Keratinocyte (primary cell): Measurements from ENCODE around the gene CHCHD10.

Source experiments
- EZH2 ChIP-seq: IDR thresholded peaks from one replicate; pipeline ENCODE4 v1.6.1; 2012; ENCODE audit warnings: inconsistent platforms, mild to moderate bottlenecking, low read length, moderate library complexity
- TF ChIP-seq, protein P1 (sequence below), 3 experiments: IDR thresholded peaks in 1 of 3; conservative IDR thresholded peaks in 1 of 3; optimal IDR thresholded peaks in 1 of 3; 2 replicates in 2 of 3; 3 replicates in 1 of 3; pipeline versions ENCODE3 to v1.5.1; 2011; ENCODE audit warnings: low read length in 3 of 3, mild to moderate bottlenecking in 3 of 3, moderate library complexity in 2 of 3, control low read depth in 1 of 3, inconsistent platforms in 1 of 3; ENCODE audit not compliant: insufficient read depth in 2 of 3; ENCODE audit errors: extremely low read depth in 1 of 3

DNA sequence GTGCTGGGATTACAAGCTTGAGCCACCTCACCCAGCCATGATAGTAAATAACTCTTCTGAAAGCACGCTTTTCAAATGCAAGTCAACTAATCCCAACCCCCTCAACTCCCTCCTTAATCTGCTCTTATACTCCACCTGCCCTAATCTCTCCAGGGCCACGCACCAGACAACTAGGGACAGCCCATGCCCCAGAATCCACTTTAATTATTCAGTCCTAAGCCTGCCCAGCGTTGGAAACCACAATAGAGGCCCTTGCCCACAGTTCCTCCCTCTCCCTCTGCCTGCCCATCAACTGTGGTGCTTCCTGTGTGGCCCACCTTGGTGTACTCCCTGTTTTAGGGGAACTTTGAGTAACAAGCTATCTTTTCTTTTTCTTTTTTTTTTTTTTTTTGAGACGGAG lies 10.9 kb downstream of the CHCHD10 start:
- TF ChIP-seq, protein P1, sequence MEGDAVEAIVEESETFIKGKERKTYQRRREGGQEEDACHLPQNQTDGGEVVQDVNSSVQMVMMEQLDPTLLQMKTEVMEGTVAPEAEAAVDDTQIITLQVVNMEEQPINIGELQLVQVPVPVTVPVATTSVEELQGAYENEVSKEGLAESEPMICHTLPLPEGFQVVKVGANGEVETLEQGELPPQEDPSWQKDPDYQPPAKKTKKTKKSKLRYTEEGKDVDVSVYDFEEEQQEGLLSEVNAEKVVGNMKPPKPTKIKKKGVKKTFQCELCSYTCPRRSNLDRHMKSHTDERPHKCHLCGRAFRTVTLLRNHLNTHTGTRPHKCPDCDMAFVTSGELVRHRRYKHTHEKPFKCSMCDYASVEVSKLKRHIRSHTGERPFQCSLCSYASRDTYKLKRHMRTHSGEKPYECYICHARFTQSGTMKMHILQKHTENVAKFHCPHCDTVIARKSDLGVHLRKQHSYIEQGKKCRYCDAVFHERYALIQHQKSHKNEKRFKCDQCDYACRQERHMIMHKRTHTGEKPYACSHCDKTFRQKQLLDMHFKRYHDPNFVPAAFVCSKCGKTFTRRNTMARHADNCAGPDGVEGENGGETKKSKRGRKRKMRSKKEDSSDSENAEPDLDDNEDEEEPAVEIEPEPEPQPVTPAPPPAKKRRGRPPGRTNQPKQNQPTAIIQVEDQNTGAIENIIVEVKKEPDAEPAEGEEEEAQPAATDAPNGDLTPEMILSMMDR (optimal IDR thresholded peaks at IDR 0.05 in 1 of 3, IDR thresholded peaks at IDR 0.05 in 1 of 3, conservative IDR thresholded peaks at IDR 0.05 in 1 of 3; ENCODE audit: extremely low read depth in 1 of 3, insufficient read depth in 2 of 3, low read length in 3 of 3), result no peak
- no peak for TF ChIP-seq EZH2
